WTC11 (cell line): ENCODE measurements around the gene ITPKC.

Experiments
- FOXP1 ChIP-seq: sonication (generic); formaldehyde crosslinking; IDR thresholded peaks from 2 replicates; pipeline ENCODE4 v1.8.0; 2022; ENCODE audit warnings: missing genetic modification reagents, mild to moderate bottlenecking, moderate library complexity, borderline replicate concordance
- JUN ChIP-seq: sonication (generic); formaldehyde crosslinking; IDR thresholded peaks from 2 replicates; pipeline ENCODE4 v1.8.0; 2023; ENCODE audit warnings: mild to moderate bottlenecking, missing genetic modification reagents
- MAX ChIP-seq: sonication (generic); formaldehyde crosslinking; IDR thresholded peaks from 2 replicates; pipeline ENCODE4 v1.8.0; 2022; ENCODE audit warnings: mild to moderate bottlenecking, missing genetic modification reagents
- NR2C2 ChIP-seq: sonication (generic); formaldehyde crosslinking; IDR thresholded peaks from 2 replicates; pipeline ENCODE4 v1.8.0; 2022; ENCODE audit warnings: mild to moderate bottlenecking, missing genetic modification reagents
- SP1 ChIP-seq: sonication (generic); formaldehyde crosslinking; conservative IDR thresholded peaks from 2 replicates; pipeline ENCODE4 v1.8.1; 2022; ENCODE audit warnings: missing genetic modification reagents
- TCF7 ChIP-seq: sonication (generic); formaldehyde crosslinking; IDR thresholded peaks from 2 replicates; pipeline ENCODE4 v1.8.0; 2022; ENCODE audit warnings: mild to moderate bottlenecking, low read depth, missing genetic modification reagents, moderate library complexity
- TEAD4 ChIP-seq: sonication (generic); formaldehyde crosslinking; IDR thresholded peaks from 2 replicates; pipeline ENCODE4 v1.8.0; 2022; ENCODE audit warnings: mild to moderate bottlenecking, missing genetic modification reagents
- ZNF263 ChIP-seq: sonication (generic); formaldehyde crosslinking; IDR thresholded peaks from 2 replicates; pipeline ENCODE4 v1.8.1; 2022; ENCODE audit warnings: low read depth, mild to moderate bottlenecking, moderate library complexity, missing genetic modification reagents
- TF ChIP-seq, protein P1 (sequence below): fragments of 200-600 bp; IDR thresholded peaks from 2 replicates; pipeline ENCODE4 v1.8.0; 2022; ENCODE audit warnings: antibody characterized with exemption
- TF ChIP-seq, protein P2 (sequence below): sonication (generic); formaldehyde crosslinking; IDR thresholded peaks from 2 replicates; pipeline ENCODE4 v1.8.1; 2023; ENCODE audit warnings: mild to moderate bottlenecking, missing genetic modification reagents, moderate library complexity

DNA sequence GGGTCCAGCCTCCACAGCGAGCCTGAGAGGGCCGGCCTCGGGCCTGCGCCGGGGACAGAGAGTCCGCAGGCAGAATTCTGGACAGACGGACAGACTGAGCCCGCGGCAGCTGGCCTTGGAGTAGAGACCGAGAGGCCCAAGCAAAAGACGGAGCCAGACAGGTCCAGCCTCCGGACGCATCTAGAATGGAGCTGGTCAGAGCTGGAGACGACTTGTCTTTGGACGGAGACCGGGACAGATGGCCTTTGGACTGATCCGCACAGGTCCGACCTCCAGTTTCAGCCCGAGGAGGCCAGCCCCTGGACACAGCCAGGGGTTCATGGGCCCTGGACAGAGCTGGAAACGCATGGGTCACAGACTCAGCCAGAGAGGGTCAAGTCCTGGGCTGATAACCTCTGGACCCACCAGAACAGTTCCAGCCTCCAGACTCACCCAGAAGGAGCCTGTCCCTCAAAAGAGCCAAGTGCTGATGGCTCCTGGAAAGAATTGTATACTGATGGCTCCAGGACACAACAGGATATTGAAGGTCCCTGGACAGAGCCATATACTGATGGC lies 490 bp downstream of the ITPKC start:
- TF ChIP-seq, protein P1, sequence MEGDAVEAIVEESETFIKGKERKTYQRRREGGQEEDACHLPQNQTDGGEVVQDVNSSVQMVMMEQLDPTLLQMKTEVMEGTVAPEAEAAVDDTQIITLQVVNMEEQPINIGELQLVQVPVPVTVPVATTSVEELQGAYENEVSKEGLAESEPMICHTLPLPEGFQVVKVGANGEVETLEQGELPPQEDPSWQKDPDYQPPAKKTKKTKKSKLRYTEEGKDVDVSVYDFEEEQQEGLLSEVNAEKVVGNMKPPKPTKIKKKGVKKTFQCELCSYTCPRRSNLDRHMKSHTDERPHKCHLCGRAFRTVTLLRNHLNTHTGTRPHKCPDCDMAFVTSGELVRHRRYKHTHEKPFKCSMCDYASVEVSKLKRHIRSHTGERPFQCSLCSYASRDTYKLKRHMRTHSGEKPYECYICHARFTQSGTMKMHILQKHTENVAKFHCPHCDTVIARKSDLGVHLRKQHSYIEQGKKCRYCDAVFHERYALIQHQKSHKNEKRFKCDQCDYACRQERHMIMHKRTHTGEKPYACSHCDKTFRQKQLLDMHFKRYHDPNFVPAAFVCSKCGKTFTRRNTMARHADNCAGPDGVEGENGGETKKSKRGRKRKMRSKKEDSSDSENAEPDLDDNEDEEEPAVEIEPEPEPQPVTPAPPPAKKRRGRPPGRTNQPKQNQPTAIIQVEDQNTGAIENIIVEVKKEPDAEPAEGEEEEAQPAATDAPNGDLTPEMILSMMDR: no peak
- TF ChIP-seq NR2C2 (CRISPR knock-in tag) (no peak), JUN (no peak), MAX (CRISPR knock-in tag) (no peak), TCF7 (CRISPR knock-in tag) (no peak), SP1 (CRISPR knock-in tag) (no peak), FOXP1 (CRISPR knock-in tag) (no peak), ZNF263 (CRISPR knock-in tag) (no peak), TEAD4 (no peak)
- TF ChIP-seq, protein P2, sequence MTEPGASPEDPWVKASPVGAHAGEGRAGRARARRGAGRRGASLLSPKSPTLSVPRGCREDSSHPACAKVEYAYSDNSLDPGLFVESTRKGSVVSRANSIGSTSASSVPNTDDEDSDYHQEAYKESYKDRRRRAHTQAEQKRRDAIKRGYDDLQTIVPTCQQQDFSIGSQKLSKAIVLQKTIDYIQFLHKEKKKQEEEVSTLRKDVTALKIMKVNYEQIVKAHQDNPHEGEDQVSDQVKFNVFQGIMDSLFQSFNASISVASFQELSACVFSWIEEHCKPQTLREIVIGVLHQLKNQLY: no peak
